HG03460 (cell line): ENCODE data around the gene GRAP2.
"Not testable (repeated sequence)": the region's sequence is repeated elsewhere in the genome, so short reads cannot be mapped to it uniquely, and the experiment has no call there.

Source experiments
- ATAC-seq: cut with Tn5 transposase; IDR thresholded peaks from one replicate; pipeline ENCODE4 v1.9.1; 2021; ENCODE audit not compliant: unreplicated experiment

The GRAP2 gene

DNA sequence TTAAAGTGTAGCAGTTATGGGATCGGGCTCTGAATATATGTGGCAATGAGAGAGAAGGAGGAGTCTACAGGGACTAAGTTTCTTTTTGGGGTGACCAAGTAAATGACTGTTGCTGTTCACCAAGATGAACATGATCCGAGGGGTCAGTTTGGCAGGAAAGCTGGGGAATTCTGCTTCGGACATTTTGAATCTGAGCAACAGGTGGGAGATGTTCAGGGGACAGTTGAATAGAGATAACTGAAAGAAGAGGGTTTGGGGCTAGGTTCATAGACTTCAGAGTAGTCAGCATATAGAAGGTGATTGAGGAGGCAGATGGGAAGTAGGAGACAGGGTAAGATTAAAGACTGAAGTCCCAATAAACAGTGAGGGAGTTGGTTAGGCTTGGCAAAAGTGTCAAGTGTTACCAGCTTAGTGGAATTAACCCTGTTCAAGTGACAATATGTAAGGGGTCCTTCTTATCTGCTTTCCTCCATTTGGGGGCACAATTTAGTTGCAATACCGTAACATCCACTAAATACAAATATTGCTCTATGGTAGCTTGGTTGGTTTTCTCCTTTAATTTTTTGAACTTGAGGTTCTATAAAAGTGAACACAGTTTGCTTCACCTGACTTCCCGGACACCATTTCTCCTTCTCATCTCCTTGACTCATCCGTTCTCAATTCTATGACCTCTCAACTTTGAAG, 4.4 kb upstream of the GRAP2 start:
- ATAC-seq = no peak

DNA sequence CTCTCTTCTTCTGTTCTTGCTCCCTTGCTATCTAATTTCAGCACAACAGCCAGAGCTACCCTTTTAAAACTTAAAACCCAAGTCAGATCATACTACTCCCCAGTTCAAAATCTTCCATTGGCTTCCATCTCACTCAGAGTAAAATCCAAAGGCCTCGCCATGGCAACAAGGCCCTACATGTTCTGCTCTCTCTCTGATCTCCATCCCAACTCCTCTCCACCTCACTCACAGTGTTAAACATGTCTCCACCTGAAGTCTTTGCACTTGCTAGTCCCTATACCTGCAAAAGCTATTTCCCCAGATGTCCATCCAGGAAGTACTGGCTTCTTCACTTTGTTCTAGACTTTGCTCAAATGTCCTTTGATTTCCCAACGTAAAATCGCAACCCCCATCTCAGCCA, 3.0 kb upstream of the GRAP2 start:
- ATAC-seq = no peak

DNA sequence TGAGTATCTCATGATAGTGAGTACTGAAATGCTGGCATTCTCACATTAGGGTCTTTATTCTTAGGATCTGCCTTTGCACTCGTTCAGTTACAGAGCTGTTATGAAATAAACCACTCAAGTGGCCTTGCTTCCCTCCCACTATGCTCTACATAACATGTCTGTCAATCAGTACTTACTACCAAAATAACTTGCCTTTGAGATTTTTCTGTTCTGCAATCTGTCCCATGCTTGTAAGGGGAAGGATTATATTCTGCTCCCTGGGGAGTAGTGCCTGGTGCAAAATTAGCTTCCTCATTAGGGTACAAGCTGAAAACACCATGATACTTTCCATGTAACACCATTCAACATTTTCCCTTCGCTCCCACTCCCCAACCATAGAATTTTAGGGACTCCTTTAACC, 1.9 kb upstream of the GRAP2 start:
- ATAC-seq = no peak

DNA sequence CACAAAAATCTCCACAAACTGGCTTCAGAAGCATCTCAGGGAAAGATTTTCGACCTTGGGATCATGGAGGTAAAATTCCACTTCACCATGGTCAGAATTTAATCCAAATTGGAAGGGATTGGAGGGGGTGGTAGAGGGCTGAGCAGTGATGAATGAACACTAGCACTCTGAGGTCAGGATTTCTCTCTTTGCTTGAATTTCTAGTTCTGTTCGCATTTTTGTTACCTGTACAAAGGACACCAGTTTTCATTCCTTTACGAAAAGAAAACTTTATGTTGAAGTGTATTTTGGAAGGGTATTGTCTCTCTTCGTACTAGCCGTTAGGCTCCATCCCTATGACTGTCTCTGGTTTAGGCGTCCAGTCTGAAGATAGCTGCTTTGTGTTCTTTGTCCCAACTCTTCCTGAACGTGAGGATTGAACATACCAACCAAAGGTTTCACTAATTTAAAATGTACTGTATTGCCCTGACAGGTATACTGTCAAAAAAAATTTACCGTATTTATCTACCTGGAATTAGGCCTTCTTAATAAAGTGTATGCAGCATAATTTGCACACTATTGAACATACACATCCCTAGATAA, 772 bp downstream of the GRAP2 start:
- no peak for ATAC-seq

DNA sequence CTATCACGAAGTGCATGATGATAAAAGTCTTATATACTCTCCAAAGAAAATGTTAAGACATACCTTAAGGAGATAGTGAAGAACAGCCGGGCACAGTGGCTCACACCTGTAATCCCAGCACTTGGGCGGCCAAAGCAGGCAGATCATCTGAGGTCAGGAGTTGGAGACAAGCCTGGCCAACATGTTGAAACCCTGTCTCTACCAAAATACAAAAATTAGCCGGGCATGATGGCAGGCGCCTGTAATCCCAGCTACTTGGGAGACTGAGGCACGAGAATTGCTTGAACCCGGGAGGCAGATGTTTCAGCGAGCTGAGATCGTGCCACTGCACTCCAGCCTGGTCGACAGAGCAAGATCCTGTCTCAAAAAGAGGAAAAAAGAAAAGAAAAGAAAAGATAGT, 3.1 kb downstream of the GRAP2 start:
- not testable (repeated sequence) for ATAC-seq

DNA sequence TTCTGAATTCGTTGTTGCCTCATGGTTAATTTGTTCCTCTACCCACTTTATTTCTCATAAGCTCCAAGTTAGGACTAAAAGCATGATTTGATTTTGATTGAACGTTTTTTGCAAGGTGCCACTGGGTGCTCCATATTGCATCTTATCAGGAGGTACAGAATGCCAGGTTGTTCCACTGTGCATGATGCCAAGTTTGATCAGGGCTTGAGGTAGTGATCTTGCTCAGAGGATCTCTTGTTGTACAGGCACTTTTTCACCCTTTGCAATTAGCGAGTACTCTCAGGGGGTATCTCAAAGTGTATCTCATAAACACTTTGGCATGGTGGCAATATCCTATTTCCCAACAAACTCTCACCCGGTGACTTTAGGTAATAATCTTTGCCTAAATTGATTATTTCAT, 4.0 kb downstream of the GRAP2 start:
- ATAC-seq = no peak

DNA sequence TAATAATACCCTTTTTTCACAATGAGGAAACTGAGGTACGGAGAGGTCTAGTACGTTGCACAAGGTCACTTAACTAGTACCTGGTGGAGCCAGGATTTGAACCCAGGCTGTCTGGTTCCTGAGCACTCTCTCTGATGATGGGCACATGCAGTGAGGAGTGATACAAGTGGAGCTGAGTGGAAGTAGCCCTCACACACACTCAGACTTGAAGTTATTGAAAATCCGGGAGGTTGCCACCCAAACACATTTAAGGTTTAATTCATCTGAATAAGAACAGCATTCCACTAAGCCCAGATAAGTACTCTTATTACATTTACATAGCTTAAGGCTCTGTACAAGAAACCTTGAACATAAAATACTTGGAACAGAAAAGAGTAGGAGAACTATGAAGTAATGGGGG, 4.8 kb downstream of the GRAP2 start:
- no peak for ATAC-seq

DNA sequence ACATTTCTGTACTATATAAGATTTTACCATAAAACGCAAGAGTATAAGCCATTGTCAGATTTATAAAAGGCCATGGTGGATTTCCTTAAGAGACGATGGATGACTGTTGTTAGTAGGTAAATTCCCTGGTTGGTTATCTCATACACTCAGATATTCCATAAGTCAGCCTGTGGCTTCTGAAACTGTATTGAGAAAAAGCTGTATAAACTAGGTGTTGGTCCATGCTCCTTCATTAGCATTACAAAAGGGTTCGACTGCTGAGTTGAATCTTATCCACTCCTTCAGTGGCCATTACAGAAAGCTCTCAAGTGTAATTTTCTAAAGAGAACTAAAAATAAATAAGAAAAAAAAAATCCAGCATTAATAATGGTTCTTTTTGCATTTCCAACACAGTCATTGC, 5.3 kb downstream of the GRAP2 start:
- ATAC-seq = no peak

DNA sequence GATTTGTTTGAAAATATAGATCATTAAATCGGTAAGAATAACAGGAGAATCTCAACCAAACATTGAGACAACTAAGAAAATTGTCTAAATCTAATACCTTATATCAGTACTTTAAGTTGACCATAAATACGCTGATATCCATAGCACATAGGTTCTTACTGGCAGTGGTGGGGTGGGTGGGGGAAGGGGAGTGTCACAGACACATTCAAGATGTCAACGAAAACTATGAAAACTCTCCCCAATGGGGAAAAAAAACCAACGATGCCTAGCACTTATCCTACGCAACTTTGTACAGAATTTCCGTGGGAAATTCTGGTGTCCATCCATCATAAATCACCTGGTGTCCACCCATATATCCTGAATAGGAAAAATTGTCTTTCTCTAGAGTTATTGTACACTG, 6.2 kb downstream of the GRAP2 start:
- no peak for ATAC-seq

DNA sequence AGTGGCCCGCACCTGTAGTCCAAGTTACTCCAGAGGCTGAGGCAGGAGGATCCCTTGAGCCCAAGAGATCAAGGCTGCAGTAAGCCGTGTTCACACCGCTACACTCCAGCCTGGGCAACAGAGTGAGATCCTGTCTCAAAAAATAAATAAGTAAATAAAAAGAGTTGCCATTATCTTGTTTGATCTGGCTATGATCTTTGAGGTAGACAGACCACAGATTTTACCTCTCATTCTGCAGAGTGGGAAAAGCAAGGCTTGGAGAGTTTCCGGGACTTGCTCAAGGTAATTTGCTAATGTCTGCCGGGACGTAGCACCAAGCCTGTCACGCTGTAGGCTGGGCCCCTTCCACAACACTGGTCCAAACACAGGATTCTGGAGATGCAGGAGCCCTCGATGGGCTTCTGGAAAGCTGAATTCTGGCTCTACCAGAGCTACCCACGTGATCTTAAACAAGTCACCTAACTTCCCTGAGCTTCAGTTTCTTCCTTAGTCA, 6.8 kb downstream of the GRAP2 start:
- ATAC-seq = no peak

DNA sequence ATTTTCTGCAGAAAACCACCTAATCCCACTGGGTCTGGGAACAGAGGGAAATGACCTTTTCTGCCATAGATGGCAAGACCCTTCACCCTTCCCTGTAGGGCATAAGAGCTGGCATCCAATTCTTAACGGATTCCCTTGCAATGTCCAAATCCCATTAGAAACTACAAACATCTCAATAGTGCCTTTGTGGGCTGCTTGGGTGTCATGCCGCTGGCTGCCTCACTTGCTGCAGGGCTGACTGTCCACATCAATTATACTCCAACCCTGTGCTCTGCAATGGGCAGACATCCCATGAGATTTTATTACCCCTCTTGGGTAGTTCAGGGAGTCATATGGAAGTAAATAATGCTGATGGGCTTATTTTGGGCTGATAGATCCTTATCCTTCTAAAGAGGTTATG, 7.3 kb downstream of the GRAP2 start:
- no peak for ATAC-seq

DNA sequence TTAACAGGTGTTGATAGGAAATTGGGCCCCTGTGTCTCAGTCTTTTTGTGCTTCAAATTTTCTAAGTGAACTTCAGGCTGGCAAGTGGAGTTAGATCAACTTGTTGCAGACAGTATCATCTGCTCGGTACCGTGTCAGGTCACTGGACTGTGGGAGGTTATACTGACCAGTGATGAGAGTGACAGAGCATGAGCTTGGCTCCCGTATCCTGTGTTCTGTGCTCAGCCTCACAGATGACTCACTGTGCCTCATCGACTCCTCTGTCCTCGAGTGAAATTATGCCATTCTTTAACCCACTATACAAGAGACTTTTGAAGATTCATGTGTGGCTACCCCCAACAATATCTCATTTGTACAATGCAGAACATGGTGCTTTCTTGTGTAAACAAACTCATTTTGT, 7.9 kb downstream of the GRAP2 start:
- no peak for ATAC-seq

DNA sequence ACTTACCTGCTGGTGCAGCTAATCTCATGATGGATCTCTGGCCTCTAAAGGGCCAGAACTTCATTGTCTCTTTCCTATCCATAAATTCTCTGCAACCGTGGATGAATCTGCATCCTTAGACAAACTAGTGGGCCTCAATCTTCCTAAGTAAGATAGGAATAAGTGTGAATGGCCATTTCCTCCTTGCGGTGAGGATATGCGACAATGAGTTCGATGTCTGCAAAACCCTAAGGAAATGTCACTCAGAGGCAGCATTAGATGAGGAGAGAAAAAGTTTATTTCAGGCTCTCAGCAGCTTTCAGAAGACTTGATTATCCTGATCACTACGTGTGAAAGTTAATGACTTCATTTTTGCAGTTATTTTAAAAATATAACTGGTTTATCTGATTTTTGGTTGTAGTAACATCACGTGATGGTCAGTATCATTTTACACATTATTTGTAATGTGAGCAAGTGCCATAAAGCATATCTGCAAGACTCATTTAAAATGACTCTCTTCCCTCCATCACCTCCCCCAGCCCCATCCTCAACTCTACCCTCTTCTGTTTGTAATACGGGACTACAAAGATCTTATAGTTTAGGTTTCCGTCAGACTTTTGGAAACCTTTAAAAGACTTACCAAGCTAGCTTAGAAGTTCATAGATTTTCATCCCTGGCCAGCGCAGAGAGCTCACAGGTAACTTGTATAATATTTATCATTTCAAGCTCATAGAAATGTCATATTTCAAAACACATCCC, 10.2 kb downstream of the GRAP2 start:
- ATAC-seq = no peak

DNA sequence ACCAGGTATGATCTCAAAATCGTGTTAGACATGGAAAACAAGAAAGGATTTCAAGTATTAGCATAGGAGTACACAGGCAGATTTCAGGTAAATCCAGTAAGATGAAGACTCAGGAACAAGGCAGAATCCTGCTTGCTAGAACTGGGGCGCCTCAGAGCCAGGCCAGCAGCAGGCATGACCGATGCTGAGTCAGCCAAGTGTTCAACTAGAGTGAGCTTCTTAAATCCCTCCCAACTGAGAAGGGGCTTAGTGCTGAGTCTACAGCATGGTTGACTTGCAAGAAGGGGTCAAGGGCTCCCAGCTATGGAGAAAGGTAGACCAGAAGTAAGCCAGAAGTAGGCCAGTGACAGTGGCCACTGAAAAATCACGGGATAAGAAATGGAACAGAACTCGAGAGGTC, 12.4 kb downstream of the GRAP2 start:
- ATAC-seq = no peak

DNA sequence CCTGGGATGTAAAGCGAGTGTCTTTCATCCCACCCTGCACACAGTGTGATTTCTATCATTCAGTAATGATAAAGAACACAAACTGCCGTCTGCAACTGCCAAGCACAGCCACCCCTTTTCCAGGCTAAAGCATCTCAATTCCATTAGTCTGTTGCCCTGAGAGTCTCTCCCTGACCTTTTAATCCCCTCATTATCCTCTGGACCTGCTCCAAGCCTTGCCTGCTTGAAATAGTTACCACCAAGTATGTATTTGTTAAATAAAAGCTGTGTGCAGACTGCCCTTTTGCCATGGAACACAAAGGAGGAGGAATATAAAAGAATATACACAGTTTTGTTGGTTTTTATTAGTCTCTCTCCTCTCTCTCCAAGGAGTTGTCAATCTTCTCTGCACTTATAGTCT, 13.0 kb downstream of the GRAP2 start:
- no peak for ATAC-seq

DNA sequence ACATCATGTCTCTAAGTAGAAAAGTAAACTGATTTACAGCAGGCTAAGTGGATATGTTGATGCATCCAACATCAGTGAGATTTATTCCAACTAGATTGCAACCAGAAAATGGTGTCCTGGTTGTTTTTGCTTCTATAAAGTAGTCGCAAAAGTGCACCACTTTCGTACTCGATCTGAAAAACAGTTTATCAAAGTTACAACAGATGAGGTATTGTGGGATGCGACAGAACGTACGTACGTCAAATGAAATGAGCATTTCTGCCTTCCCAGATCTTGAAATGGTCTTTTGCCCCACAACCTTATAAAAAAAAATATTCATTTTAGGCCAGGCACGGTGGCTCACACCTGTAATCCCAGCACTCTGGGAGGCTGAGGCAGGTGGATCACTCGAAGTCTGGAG, 13.7 kb downstream of the GRAP2 start:
- ATAC-seq = no peak

DNA sequence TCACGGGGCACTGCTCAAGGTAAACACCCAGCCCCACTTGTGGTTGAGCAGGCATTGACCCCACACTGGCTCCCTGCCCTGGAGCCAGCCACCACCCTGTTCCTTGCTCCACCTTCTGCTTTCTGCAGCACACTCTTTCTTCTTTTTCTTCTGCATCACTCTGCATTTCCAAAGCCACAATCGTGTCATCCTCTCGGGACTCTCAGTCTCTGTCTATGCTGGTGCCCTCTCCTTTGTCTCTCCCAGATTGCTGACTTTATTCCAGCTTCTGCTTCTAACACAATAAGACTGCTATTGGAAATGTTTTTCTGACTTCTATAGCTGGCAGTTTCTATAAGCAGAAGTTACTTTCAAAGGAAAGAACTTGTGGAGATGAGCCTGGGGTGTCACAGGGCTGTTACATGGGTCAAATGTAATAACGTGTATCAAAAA, 14.4 kb downstream of the GRAP2 start:
- no peak for ATAC-seq

DNA sequence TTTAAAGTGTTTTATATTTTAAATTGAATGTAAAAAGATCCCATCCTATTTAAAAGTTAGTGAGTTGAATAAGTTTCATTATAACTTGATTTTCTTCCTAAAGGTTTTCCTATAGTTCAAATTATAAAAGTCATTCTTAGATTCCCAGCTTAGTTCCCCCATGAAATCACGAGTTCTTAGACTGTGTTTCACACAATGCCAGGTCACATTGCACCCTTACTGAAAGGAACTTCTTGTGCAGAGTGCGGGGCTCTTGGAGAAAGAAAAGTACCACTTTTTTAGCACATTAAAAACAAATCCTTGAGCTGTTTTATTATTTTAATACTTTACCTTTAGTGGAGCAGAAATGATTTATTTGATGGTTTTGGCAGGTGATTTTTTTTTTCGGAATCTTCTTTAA, 15.6 kb downstream of the GRAP2 start:
- ATAC-seq = no peak

DNA sequence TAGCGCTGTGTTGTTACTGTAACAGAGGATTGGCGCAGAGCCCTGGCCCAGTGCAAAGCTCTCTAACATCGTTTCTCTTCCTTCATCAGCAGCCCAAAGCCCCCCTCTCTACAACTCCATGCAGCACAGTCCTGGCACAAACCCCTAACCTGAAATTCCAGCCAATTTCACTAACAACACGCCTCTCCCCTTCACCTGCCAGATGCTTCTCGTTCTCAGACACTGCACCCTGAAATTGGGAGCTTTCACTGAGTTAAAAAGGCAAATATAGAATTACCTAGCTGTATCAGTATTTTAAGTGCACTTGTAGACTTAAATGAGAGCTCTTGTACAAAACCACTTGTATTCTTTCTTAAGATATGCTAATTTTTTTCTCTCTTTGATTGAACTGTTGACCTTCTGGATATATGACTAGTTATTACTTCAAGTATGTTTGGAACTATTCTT, 16.3 kb downstream of the GRAP2 start:
- ATAC-seq = no peak

DNA sequence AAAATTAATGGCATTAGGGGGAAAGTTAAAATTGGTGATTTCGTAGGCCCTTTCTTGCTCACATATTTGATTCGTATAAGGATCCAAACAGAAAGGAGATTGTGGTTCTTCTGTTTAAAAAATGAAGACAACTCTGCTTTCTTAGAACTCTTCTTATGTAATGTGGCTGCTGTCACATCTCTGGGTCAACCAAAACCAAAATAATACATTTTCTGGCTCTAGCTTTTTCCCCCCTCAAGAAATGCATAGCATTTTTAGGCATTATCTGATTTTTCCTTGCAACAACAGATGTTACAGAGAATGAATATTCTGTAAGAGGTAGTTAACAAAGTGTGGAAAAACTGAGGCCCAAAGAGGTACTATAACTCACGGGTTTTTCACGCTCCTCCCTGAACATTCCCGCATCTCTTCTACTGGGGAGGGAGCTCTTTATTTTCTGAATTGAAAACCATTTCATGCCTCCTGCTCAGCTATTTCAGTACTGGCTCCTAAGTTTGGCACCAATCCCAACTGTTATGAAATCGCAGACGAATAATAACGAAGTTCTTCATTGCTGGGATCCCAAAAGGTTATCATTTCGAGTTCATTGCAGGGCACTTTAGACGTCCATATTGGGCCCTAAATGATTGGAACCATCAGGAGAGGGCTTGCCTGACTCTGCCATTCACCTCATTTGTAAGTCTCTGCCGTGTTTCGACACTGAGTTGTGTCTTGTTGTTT, 17.1 kb downstream of the GRAP2 start:
- no peak for ATAC-seq

DNA sequence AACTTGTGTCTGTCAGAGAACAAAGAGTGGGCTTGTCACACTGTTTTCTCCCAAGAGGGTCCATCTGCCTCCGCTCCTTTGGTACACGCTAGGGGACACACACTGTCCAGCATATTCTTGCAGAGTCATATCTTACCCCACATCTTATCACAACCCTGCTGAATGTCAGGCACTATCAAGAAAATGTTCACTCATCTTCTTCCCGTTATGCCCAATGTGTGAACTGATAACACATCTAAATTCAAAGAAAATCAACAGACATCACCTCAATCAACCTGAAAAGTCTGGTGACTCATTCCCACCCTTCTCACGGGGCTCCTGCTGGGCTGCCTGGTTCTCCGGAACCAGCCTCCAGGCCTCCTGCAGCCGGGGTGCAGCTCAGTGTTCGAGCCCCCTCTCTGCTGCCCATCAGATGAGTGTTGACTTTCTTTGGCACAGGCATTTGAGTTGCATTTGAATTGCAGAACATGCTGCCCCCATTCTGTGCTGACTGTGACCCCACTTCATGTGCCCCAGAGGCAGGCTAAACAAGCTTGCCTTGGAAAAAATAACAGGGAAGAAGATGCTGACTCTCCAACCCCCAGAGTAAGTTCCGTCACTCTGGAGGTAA, 19.4 kb downstream of the GRAP2 start:
- no peak for ATAC-seq
